Left ventricle myocardium inferior (tissue), 1 donor: ENCODE results near the gene RABL3. TPM values are rescaled to one million over a fixed set of nuclear protein-coding genes. Genes with fewer than 3 reads are reported as not detected.
"Not testable (repeated sequence)": the region's sequence is repeated elsewhere in the genome, so short reads cannot be mapped to it uniquely, and the experiment has no call there.

Source experiments
- DNase-seq: peaks from one replicate; pipeline ENCODE4 v3.0.0-alpha.2; 2020
- H3K27ac ChIP-seq: fragments of 200-600 bp; replicated peaks from 2 replicates; pipeline ENCODE4 v1.8.0; 2021
- H3K27me3 ChIP-seq: fragments of 200-600 bp; 2 replicates; pipeline ENCODE4 v1.8.0; 2021; ENCODE audit warnings: low read depth
- H3K36me3 ChIP-seq: fragments of 200-600 bp; 2 replicates; pipeline ENCODE4 v1.8.0; 2021
- H3K4me1 ChIP-seq: fragments of 200-600 bp; 2 replicates; pipeline ENCODE4 v1.8.0; 2021
- H3K4me3 ChIP-seq: fragments of 200-600 bp; 2 replicates; pipeline ENCODE4 v1.8.0; 2021; ENCODE audit warnings: mild to moderate bottlenecking, moderate library complexity
- H3K9me3 ChIP-seq: fragments of 200-600 bp; replicated peaks from 2 replicates; pipeline ENCODE4 v1.8.0; 2021
- CTCF ChIP-seq: fragments of 200-600 bp; IDR thresholded peaks from 2 replicates; pipeline ENCODE4 v1.8.0; 2021; ENCODE audit warnings: antibody characterized with exemption, mild to moderate bottlenecking, borderline replicate concordance
- intact Hi-C: fragments of 100-400 bp; cut with micrococcal nuclease; formaldehyde crosslinking; loops from one replicate; pipeline ENCODE4 v1.11.0; 2022
- total RNA-seq: library from RNA; stranded (reverse); fragmentation: NEBNext Ultra II Directional; extraction: Animal tissue kit (Norgen Biotek cat#: 25700); gene quantifications from one replicate; pipeline ENCODE4 v1.2.1, GENCODE V29; 2021
- donor health status: DM: no; HTN: yes; CAD: no; lungs with severe emphysema.

RABL3 gene
- total RNA-seq, 1 donor from 2014 or later = 19.7 TPM

GRCh38 chr3:120730576-120731542, 11.5 kb downstream of the RABL3 start:
- Histone ChIP-seq H3K9me3 (peaks cover 18% of the 10 kb centered on the region), H3K27me3 (no peaks in the 10 kb centered on the region), H3K36me3 (peaks cover 6% of the 10 kb centered on the region), H3K4me3 (no peak overlapping the region), H3K27ac (no peak overlapping the region), H3K4me1 (no peaks in the 10 kb centered on the region)
- no peak for TF ChIP-seq CTCF
- DNase-seq = no peak
- intact Hi-C loops = no loop called here

- Histone ChIP-seq H3K27me3 (no peaks in the 10 kb centered on the region), H3K4me3 (no peak overlapping the region)
Measured at GRCh38 chr3:120726791-120727190, 15.5 kb downstream of the RABL3 start.

GRCh38 chr3:120719167-120719834, 23.0 kb downstream of the RABL3 start:
- intact Hi-C loops, H3K36me3 ChIP-seq, H3K9me3 ChIP-seq, H3K27me3 ChIP-seq: not testable (repeated sequence)
- Histone ChIP-seq H3K4me1 (peaks cover 17% of the 10 kb centered on the region), H3K27ac (peak overlapping the region; percentile 63), H3K4me3 (peak overlapping the region; percentile 61)
- peak; percentile 54 for DNase-seq

More at GRCh38 chr3:120726791-120727190, 15.5 kb downstream of the RABL3 start:
- intact Hi-C loops = no loop called here
- DNase-seq = no peak
- H3K36me3 ChIP-seq = peaks cover 6% of the 10 kb centered on the region
- TF ChIP-seq CTCF = no peak
- H3K4me1 ChIP-seq = no peaks in the 10 kb centered on the region
- no peak overlapping the region for H3K27ac ChIP-seq
- H3K9me3 ChIP-seq = peaks cover 4% of the 10 kb centered on the region

DNA sequence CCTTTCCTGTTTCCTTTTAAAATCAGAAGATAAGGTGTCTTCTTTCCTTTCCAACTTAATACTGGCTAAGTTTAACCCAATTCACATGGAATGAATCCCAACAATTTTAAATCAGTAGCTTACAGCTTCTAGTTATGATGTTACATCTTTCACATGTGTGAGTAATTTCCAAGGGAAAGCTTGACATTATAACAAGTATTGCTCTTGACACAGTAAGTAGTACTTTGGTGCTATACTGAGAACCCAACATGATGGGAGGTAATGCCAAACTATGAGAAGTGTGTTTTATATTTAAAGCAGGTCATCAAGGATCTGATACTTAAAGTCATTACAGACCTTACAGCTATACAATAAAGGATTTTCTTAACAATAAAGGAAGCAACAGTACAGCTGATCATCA, 29.1 kb downstream of the RABL3 start:
- intact Hi-C loops = no loop called here
- no peak for TF ChIP-seq CTCF

GRCh38 chr3:120710369-120710768, 31.9 kb downstream of the RABL3 start:
- no peak overlapping the region for H3K4me3 ChIP-seq
- DNase-seq = no peak
- no peaks in the 10 kb centered on the region for H3K4me1 ChIP-seq
- H3K36me3 ChIP-seq = peaks cover 22% of the 10 kb centered on the region
- TF ChIP-seq CTCF = no peak
- H3K27me3 ChIP-seq = no peaks in the 10 kb centered on the region
- intact Hi-C loops = no loop called here
- H3K27ac ChIP-seq = no peak overlapping the region
- H3K9me3 ChIP-seq = no peaks in the 10 kb centered on the region

More for the DNA sequence above, 29.1 kb downstream of the RABL3 start:
- H3K4me3 ChIP-seq = no peak overlapping the region
- peaks cover 14% of the 10 kb centered on the region for H3K36me3 ChIP-seq
- no peaks in the 10 kb centered on the region for H3K27me3 ChIP-seq
- H3K4me1 ChIP-seq = no peaks in the 10 kb centered on the region
- H3K9me3 ChIP-seq = no peaks in the 10 kb centered on the region
- no peak for DNase-seq
- H3K27ac ChIP-seq = no peak overlapping the region

DNA sequence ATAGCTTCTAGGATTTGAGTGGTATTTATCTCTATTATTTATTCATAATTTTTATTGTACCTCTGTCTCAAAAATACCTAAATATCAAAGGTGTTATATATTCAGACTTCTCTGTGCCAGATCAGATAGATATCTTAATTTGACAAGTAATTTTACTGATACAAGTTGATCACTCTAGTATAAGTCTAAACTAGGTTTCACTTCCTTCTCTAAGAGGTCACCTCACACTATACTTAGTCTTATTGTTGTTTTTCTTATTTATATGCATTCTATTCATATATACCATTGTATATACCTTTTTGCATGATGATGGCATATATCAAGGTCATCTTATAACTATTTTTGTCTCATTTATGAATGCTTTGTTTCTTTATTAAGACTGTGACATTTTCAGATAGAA, 33.9 kb downstream of the RABL3 start:
- no peak for TF ChIP-seq CTCF
- no peak overlapping the region for H3K4me3 ChIP-seq
- H3K9me3 ChIP-seq = peaks cover 7% of the 10 kb centered on the region
- DNase-seq = no peak
- intact Hi-C loops = no loop called here
- H3K27ac ChIP-seq = no peak overlapping the region
- no peaks in the 10 kb centered on the region for H3K4me1 ChIP-seq
- no peaks in the 10 kb centered on the region for H3K27me3 ChIP-seq
- H3K36me3 ChIP-seq = peaks cover 41% of the 10 kb centered on the region
